HT-29 (cell line): Measurements from ENCODE around the gene ALPP. TPM values are rescaled to one million over a fixed set of nuclear protein-coding genes. Genes with fewer than 3 reads are reported as not detected.
"Not testable (repeated sequence)": the region's sequence is repeated elsewhere in the genome, so short reads cannot be mapped to it uniquely, and the experiment has no call there.

ENCODE experiments used
- DNase-seq: peaks from one replicate; pipeline ENCODE4 v3.0.0-alpha.2; 2015; ENCODE audit warnings: low spot score
- total RNA-seq: library from RNA; depleted of rRNA; stranded (reverse); fragments of >200 nt; shearing (Covaris generic); gene quantifications from 2 replicates; pipeline ENCODE4 v1.2.3, GENCODE V29; 2014; rRNA removed

ALPP gene
- total RNA-seq: 0.29 and 1.1 TPM in 2 replicates

- DNase-seq: not testable (repeated sequence)
Observed at GRCh38 chr2:232378735-232379151, at the start of gene ALPP. Gene ALPP, plus strand, starts transcription at chr2:232378751. Its CDS starts 52 bp downstream, at chr2:232378803.

GRCh38 chr2:232329716-232330067 is 48.9 kb upstream of the ALPP start:
- DNase-seq: no peak

- no peak for DNase-seq
Observed at GRCh38 chr2:232330068-232330999, 48.2 kb upstream of the ALPP start.

GRCh38 chr2:232331061-232331460 is 47.5 kb upstream of the ALPP start:
- not testable (repeated sequence) for DNase-seq

GRCh38 chr2:232331641-232332040 is 46.9 kb upstream of the ALPP start:
- not testable (repeated sequence) for DNase-seq

GRCh38 chr2:232332244-232332939 is 46.2 kb upstream of the ALPP start:
- peak; percentile 32 for DNase-seq

- no peak for DNase-seq
Observed at GRCh38 chr2:232332940-232333259, 45.7 kb upstream of the ALPP start.

GRCh38 chr2:232333361-232334135 is 45.0 kb upstream of the ALPP start:
- DNase-seq: no peak

GRCh38 chr2:232334136-232334884 is 44.2 kb upstream of the ALPP start:
- not testable (repeated sequence) for DNase-seq

- DNase-seq: not testable (repeated sequence)
Observed at GRCh38 chr2:232334885-232335205, 43.7 kb upstream of the ALPP start.

GRCh38 chr2:232335206-232335858 is 43.2 kb upstream of the ALPP start:
- not testable (repeated sequence) for DNase-seq

- DNase-seq: no peak
Observed at GRCh38 chr2:232335859-232336215, 42.7 kb upstream of the ALPP start.

- DNase-seq: no peak
Observed at GRCh38 chr2:232336241-232336736, 42.3 kb upstream of the ALPP start.

GRCh38 chr2:232336981-232337720 is 41.4 kb upstream of the ALPP start:
- DNase-seq: no peak

- not testable (repeated sequence) for DNase-seq
Observed at GRCh38 chr2:232338094-232338758, 40.3 kb upstream of the ALPP start.

GRCh38 chr2:232338759-232339106 is 39.8 kb upstream of the ALPP start:
- no peak for DNase-seq

GRCh38 chr2:232339121-232340081 is 39.1 kb upstream of the ALPP start:
- DNase-seq: no peak

GRCh38 chr2:232340171-232340935 is 38.2 kb upstream of the ALPP start:
- DNase-seq: no peak
